Hepatocyte (in vitro differentiated cells): ENCODE measurements around the gene CHMP1B. TPM values are rescaled to one million over a fixed set of nuclear protein-coding genes. Genes with fewer than 3 reads are reported as not detected.

Experiments used
- DNase-seq: peaks from one replicate; pipeline ENCODE4 v3.0.0-alpha.2; 2016; ENCODE audit warnings: low spot score
- H2AFZ ChIP-seq: fragments of 200-600 bp; sonication (generic); 2 replicates; pipeline ENCODE4 v1.6.0; 2016; ENCODE audit warnings: antibody characterized with exemption, mild to moderate bottlenecking
- H3K27ac ChIP-seq: fragments of 200-600 bp; sonication (generic); 2 replicates; pipeline ENCODE4 v1.5.1; 2016; ENCODE audit warnings: mild to moderate bottlenecking
- H3K27me3 ChIP-seq: fragments of 200-600 bp; sonication (generic); 2 replicates; pipeline ENCODE4 v1.6.1; 2016
- H3K36me3 ChIP-seq: fragments of 200-600 bp; sonication (generic); replicated peaks from 2 replicates; pipeline ENCODE4 v1.5.1; 2016; ENCODE audit warnings: low read depth; ENCODE audit not compliant: insufficient read depth
- H3K4me1 ChIP-seq: fragments of 200-600 bp; sonication (generic); 2 replicates; pipeline ENCODE4 v1.5.1; 2016; ENCODE audit warnings: mild to moderate bottlenecking, moderate library complexity; ENCODE audit not compliant: insufficient read depth
- H3K4me2 ChIP-seq: fragments of 200-600 bp; sonication (generic); 2 replicates; pipeline ENCODE4 v1.6.0; 2016
- H3K4me3 ChIP-seq: fragments of 200-600 bp; sonication (generic); 2 replicates; pipeline ENCODE4 v1.5.1; 2016; ENCODE audit warnings: mild to moderate bottlenecking
- H3K79me2 ChIP-seq: fragments of 200-600 bp; sonication (generic); 2 replicates; pipeline ENCODE4 v1.6.0; 2017; ENCODE audit warnings: mild to moderate bottlenecking
- H3K9me2 ChIP-seq: fragments of 200-600 bp; sonication (generic); replicated peaks from 2 replicates; pipeline ENCODE4 v1.6.0; 2017; ENCODE audit warnings: mild to moderate bottlenecking; ENCODE audit not compliant: insufficient read depth
- H3K9me3 ChIP-seq: fragments of 200-600 bp; sonication (generic); 2 replicates; pipeline ENCODE4 v1.5.1; 2016; ENCODE audit warnings: low read depth, mild to moderate bottlenecking
- H4K20me1 ChIP-seq: fragments of 200-600 bp; sonication (generic); 2 replicates; pipeline ENCODE4 v1.6.0; 2016; ENCODE audit warnings: mild to moderate bottlenecking; ENCODE audit not compliant: insufficient read depth, poor library complexity, severe bottlenecking
- CTCF ChIP-seq: fragments of 200-600 bp; sonication (generic); IDR thresholded peaks from 2 replicates; pipeline ENCODE4 v1.5.1; 2016; ENCODE audit warnings: antibody characterized with exemption, mild to moderate bottlenecking; ENCODE audit not compliant: poor library complexity
- EZH2 ChIP-seq: fragments of 200-600 bp; sonication (generic); IDR thresholded peaks from 2 replicates; pipeline ENCODE4 v1.6.1; 2016; ENCODE audit warnings: antibody characterized with exemption, mild to moderate bottlenecking, borderline replicate concordance
- EZH2phosphoT487 ChIP-seq: fragments of 200-600 bp; sonication (generic); IDR thresholded peaks from one replicate; pipeline ENCODE4 v1.6.1; 2018; ENCODE audit warnings: antibody characterized with exemption, mild to moderate bottlenecking, low read depth, moderate library complexity; ENCODE audit not compliant: unreplicated experiment, severe bottlenecking
- WGBS: methylation state at CpG from one replicate; pipeline ENCODE4 v1.1.6; 2016; ENCODE audit warnings: low lambda C conversion rate; ENCODE audit errors: missing lambda C conversion rate; 5-methylcytosine and 5-hydroxymethylcytosine counted together
- polyA plus RNA-seq: library from polyadenylated mRNA; unstranded; fragments of >200 nt; fragmentation: Nextera tagmentation; extraction: Ambion mirVana; gene quantifications from 2 replicates; pipeline ENCODE4 v1.2.1, GENCODE V29; 2016
- total RNA-seq: library from RNA; depleted of rRNA; stranded (reverse); fragments of >200 nt; gene quantifications from 2 replicates; pipeline ENCODE4 v1.2.3, GENCODE V29; 2014

CHMP1B gene
- total and polyA plus RNA-seq, 2 experiments from 2014 or later: 70.1 to 85.3 TPM

DNA sequence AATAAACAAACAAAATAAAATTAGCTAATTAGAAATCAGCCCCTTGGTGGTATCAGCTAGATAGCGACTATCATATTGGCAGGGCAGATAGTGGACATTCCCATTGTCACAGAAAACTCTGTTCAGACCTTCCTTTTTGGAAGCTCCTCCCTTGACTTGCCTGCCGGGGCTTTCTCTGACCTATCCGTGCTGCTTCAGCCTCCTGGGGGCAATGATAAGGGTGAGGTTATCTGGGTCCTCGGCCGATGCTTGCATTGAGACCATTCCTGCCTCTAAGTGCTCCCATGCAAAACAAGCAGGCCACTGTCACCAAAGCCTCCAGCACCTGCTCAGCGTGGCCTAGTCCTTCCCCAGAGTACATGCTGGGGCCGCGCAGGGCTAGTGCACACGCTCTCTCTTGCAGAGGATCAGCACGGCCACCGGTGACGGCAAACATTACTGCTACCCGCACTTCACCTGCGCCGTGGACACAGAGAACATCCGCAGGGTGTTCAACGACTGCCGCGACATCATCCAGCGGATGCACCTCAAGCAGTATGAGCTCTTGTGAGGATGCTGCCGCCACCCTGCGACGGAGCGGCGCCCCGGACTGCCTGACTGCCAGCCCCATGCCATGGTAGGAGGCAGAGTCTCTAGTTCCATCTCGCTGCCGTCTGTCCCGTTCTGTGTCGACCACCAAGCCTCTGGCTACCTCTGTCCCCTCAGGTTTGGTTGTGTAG, 29.5 kb downstream of the CHMP1B start:
- no peak for TF ChIP-seq CTCF
- TF ChIP-seq EZH2: no peak
- no peak for TF ChIP-seq EZH2phosphoT487
- WGBS: 92% methylated on average over 28 of the region's 30 CpGs
- H4K20me1 ChIP-seq: no peaks in the 10 kb centered on the region
- no peak for DNase-seq
- no peak overlapping the region for H3K4me2 ChIP-seq
- no peaks in the 10 kb centered on the region for H3K9me3 ChIP-seq
- no peaks in the 10 kb centered on the region for H3K36me3 ChIP-seq
- H3K27ac ChIP-seq: no peak overlapping the region
- H3K4me1 ChIP-seq: peaks cover 7% of the 10 kb centered on the region
- H3K9me2 ChIP-seq: no peaks in the 10 kb centered on the region
- H2AFZ ChIP-seq: no peak overlapping the region
- H3K27me3 ChIP-seq: no peaks in the 10 kb centered on the region
- no peaks in the 10 kb centered on the region for H3K79me2 ChIP-seq
- no peak overlapping the region for H3K4me3 ChIP-seq

GRCh38 chr18:11882636-11883035, 31.4 kb downstream of the CHMP1B start:
- DNase-seq: no peak
- H3K9me2 ChIP-seq: no peaks in the 10 kb centered on the region
- H3K9me3 ChIP-seq: no peaks in the 10 kb centered on the region
- WGBS: 63% methylated on average over 4 of the region's 4 CpGs
- no peaks in the 10 kb centered on the region for H4K20me1 ChIP-seq
- H3K36me3 ChIP-seq: no peaks in the 10 kb centered on the region
- no peak overlapping the region for H3K4me2 ChIP-seq
- no peak overlapping the region for H3K4me3 ChIP-seq
- peaks cover 8% of the 10 kb centered on the region for H3K4me1 ChIP-seq
- no peak overlapping the region for H3K27ac ChIP-seq
- TF ChIP-seq CTCF: no peak
- no peak for TF ChIP-seq EZH2
- no peak for TF ChIP-seq EZH2phosphoT487
- H2AFZ ChIP-seq: no peak overlapping the region
- H3K27me3 ChIP-seq: no peaks in the 10 kb centered on the region
- no peaks in the 10 kb centered on the region for H3K79me2 ChIP-seq

DNA sequence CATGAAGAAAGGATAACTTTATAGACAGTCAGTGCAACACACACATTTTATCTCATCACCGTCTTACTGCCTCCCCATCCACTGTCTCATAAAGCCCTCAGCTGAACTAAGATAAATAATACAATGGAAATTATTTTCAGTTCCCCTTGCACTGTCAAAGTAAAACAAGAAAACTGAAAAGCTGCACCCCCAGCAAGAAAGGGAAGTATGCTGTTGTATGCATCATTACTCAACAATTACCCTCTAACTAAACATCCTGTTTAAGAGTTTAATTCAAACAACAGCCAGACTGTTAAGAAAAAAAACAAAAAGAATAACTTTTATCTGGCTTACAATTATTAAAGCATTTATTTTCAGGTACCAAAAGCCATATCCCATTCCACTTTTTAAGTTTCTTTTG, 31.9 kb downstream of the CHMP1B start:
- Histone ChIP-seq H3K27ac (no peak overlapping the region), H3K4me3 (no peak overlapping the region), H3K4me2 (no peak overlapping the region), H3K79me2 (no peaks in the 10 kb centered on the region), H3K9me3 (no peaks in the 10 kb centered on the region), H4K20me1 (no peaks in the 10 kb centered on the region), H2AFZ (no peak overlapping the region), H3K9me2 (no peaks in the 10 kb centered on the region), H3K4me1 (peaks cover 11% of the 10 kb centered on the region), H3K27me3 (no peaks in the 10 kb centered on the region), H3K36me3 (no peaks in the 10 kb centered on the region)
- 62% methylated on average over 1 of the region's 1 CpG for WGBS
- TF ChIP-seq EZH2phosphoT487 (no peak), CTCF (no peak), EZH2 (no peak)
- no peak for DNase-seq
